ENCODE data around the gene OTUD5. TPM values are rescaled to one million over a fixed set of nuclear protein-coding genes. Genes with fewer than 3 reads are reported as not detected.

OTUD5 gene
- polyA plus RNA-seq, 3 donors: 8.4 to 75.0 (median 12.4) TPM

DNA sequence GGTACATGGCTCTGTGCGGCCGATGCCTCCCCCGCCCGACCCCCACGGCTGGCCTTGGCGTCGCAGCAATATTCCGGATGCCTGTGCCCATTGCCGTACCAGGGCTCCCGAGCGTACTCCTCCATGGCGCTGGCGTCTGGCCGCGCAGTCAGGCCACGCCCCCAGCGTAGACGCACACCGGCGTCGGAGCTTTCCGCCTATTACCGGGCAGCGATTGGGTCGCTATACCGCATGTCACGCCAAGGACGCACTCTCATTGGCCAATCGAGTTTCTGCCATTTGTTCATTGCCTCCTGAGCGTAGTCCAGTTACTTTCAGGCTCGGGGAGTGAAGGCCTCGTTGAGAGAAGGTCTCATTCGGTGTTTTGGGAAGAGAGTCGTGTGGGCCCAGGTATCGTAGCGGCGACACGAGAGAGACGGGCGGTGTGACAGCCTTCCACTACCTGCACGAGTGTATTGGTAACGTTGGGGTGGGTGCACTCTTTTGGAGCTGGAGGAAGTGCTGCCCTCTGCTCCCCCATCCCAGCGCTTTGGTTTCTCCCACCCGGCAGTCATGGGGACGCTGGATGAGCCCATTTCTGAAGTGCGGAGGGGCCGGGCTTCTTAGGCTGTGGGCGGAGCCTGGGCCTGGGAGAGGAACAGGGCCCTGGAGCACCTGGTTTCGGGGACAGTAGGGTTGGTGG lies 59.6 kb downstream of the OTUD5 start, which contains the start of the genes PQBP1 and TIMM17B:
TSS of gene PQBP1 (plus strand) at position 306 of the 682 bp plus-strand sequence. CDS start 580 bp downstream, outside the sequence.
TSS of gene TIMM17B (minus strand) at position 144 of the 682 bp plus-strand sequence. CDS start at position 125, 19 bp downstream.
- Histone ChIP-seq H3K9me3 (replicated peaks in 1 of 2; ENCODE audit: control insufficient read depth in 1 of 2, insufficient read depth in 1 of 2, low read length in 2 of 2) (no peaks in the 10 kb centered on the region), H3K9ac (ENCODE audit: insufficient read depth, low read length, poor library complexity, severe bottlenecking) (peak within 1 kb of the TSS; percentile 95), H3K27me3 (ENCODE audit: control insufficient read depth in 2 of 2, insufficient read depth in 2 of 2, low read length in 2 of 2) (no peaks in the 10 kb centered on the region), H3K4me3 (replicated peaks in 1 of 3; ENCODE audit: low read depth in 2 of 3, low read length in 3 of 3) (peak within 1 kb of the TSS; percentile 81 to 98 (median 88)), H3K4me2 (replicated peaks; ENCODE audit: extremely low read depth, low read length, poor library complexity, severe bottlenecking) (peak within 1 kb of the TSS; percentile 79), H3K79me2 (ENCODE audit: insufficient read depth, low read length) (peaks cover 32% of the 10 kb centered on the region), H4K20me1 (ENCODE audit: insufficient read depth, low read length) (peaks cover 24% of the 10 kb centered on the region), H3K36me3 (replicated peaks in 1 of 2; ENCODE audit: control insufficient read depth in 1 of 2, insufficient read depth in 2 of 2, low read length in 2 of 2) (peaks cover 30 to 52% of the 10 kb centered on the region in 2 donors), H3K27ac (ENCODE audit: low read depth in 1 of 2, low read length in 2 of 2) (peak within 1 kb of the TSS; percentile 98 to 100), H3K4me1 (ENCODE audit: control insufficient read depth in 1 of 2, insufficient read depth in 2 of 2, low read length in 2 of 2) (peaks cover 19 to 23% of the 10 kb centered on the region in 2 donors), H2AFZ (ENCODE audit: insufficient read depth, low read depth, low read length, poor library complexity, severe bottlenecking) (peak within 1 kb of the TSS; percentile 26)
- H3K4me3 Mint-ChIP-seq: peak within 1 kb of the TSS; percentile 87 to 96
- peaks cover 15% of the 10 kb centered on the region for H3K4me1 Mint-ChIP-seq
- H3K36me3 Mint-ChIP-seq: peaks cover 34 to 41% of the 10 kb centered on the region in 2 donors
- peaks cover 0 to 6% (median 0%) of the 10 kb centered on the region in 3 donors for H3K27me3 Mint-ChIP-seq (ENCODE audit: low read depth in 3 of 3)
- WGBS (ENCODE audit: insufficient coverage): under 1% methylated on average over 25 of the region's 49 CpGs
- peak; percentile 93 to 94 (median 93) for DNase-seq
- H3K9me3 Mint-ChIP-seq: peaks cover 0 to 29% (median 2%) of the 10 kb centered on the region in 7 donors
- TF ChIP-seq, protein P1, sequence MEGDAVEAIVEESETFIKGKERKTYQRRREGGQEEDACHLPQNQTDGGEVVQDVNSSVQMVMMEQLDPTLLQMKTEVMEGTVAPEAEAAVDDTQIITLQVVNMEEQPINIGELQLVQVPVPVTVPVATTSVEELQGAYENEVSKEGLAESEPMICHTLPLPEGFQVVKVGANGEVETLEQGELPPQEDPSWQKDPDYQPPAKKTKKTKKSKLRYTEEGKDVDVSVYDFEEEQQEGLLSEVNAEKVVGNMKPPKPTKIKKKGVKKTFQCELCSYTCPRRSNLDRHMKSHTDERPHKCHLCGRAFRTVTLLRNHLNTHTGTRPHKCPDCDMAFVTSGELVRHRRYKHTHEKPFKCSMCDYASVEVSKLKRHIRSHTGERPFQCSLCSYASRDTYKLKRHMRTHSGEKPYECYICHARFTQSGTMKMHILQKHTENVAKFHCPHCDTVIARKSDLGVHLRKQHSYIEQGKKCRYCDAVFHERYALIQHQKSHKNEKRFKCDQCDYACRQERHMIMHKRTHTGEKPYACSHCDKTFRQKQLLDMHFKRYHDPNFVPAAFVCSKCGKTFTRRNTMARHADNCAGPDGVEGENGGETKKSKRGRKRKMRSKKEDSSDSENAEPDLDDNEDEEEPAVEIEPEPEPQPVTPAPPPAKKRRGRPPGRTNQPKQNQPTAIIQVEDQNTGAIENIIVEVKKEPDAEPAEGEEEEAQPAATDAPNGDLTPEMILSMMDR (IDR thresholded peaks at IDR 0.05): no peak
- intact Hi-C loops (cut with micrococcal nuclease): loop anchor here (5.0 to 10.0 kb wide), 3 partner anchors 47 to 147 kb away; partner anchors contain the start of genes HDAC6 (in 2 of the 2) and TFE3 (in 1 of the 2)
- H3K27ac Mint-ChIP-seq: peak within 1 kb of the TSS; percentile 94 to 100 (median 98)

DNA sequence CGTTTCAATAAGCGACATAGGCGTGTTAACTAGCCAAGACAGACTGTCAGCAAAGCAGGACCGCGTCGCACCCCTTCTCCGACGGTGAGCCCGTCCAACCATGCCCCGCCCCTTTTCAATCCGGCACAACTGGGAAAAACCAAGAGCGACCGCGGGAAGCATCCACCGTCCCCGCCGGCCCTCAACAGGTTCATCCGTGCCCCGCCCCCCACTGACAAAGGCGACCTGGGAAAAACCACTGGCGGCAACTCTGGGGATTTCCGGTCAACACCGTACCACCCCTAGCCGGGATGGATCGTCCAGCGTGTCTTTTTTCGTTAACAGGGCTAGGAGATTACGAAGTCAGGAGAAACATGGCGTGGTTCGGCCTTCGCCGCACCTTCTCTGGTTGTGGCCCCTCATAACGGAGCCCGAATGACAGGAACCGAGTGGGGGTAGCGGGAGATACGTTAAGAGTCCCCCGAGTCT lies 60.2 kb downstream of the OTUD5 start:
- H3K79me2 ChIP-seq (ENCODE audit: insufficient read depth, low read length): peaks cover 32% of the 10 kb centered on the region
- H3K36me3 ChIP-seq (replicated peaks in 1 of 2; ENCODE audit: control insufficient read depth in 1 of 2, insufficient read depth in 2 of 2, low read length in 2 of 2): peaks cover 24 to 47% of the 10 kb centered on the region in 2 donors
- WGBS (ENCODE audit: insufficient coverage): under 1% methylated on average over 24 of the region's 38 CpGs
- peak overlapping the region; percentile 87 to 96 for H3K4me3 Mint-ChIP-seq
- H3K27ac ChIP-seq (ENCODE audit: low read depth in 1 of 2, low read length in 2 of 2): peak overlapping the region; percentile 98 to 100
- peak overlapping the region; percentile 81 to 98 (median 88) for H3K4me3 ChIP-seq (replicated peaks in 1 of 3; ENCODE audit: low read depth in 2 of 3, low read length in 3 of 3)
- H3K9me3 Mint-ChIP-seq: peaks cover 0 to 32% (median 2%) of the 10 kb centered on the region in 7 donors
- H3K36me3 Mint-ChIP-seq: peaks cover 31 to 37% of the 10 kb centered on the region in 2 donors
- peak; percentile 62 to 87 (median 81) for DNase-seq
- TF ChIP-seq, protein P1 (IDR thresholded peaks at IDR 0.05): no peak
- H3K27me3 ChIP-seq (ENCODE audit: control insufficient read depth in 2 of 2, insufficient read depth in 2 of 2, low read length in 2 of 2): no peaks in the 10 kb centered on the region
- H3K4me2 ChIP-seq (replicated peaks; ENCODE audit: extremely low read depth, low read length, poor library complexity, severe bottlenecking): peak overlapping the region; percentile 79
- H2AFZ ChIP-seq (ENCODE audit: insufficient read depth, low read depth, low read length, poor library complexity, severe bottlenecking): peak overlapping the region; percentile 26
- peaks cover 19 to 28% of the 10 kb centered on the region in 2 donors for H3K4me1 ChIP-seq (ENCODE audit: control insufficient read depth in 1 of 2, insufficient read depth in 2 of 2, low read length in 2 of 2)
- peaks cover 24% of the 10 kb centered on the region for H4K20me1 ChIP-seq (ENCODE audit: insufficient read depth, low read length)
- peaks cover 15% of the 10 kb centered on the region for H3K4me1 Mint-ChIP-seq
- peaks cover 0 to 6% (median 0%) of the 10 kb centered on the region in 3 donors for H3K27me3 Mint-ChIP-seq (ENCODE audit: low read depth in 3 of 3)
- peak overlapping the region; percentile 94 to 100 (median 98) for H3K27ac Mint-ChIP-seq
- H3K9ac ChIP-seq (ENCODE audit: insufficient read depth, low read length, poor library complexity, severe bottlenecking): peak overlapping the region; percentile 95
- no peaks in the 10 kb centered on the region for H3K9me3 ChIP-seq (replicated peaks in 1 of 2; ENCODE audit: control insufficient read depth in 1 of 2, insufficient read depth in 1 of 2, low read length in 2 of 2)
- intact Hi-C loops (cut with micrococcal nuclease): loop anchor here (5.0 to 10.0 kb wide), 3 partner anchors 48 to 148 kb away; partner anchors contain the start of genes HDAC6 (in 2 of the 2) and TFE3 (in 1 of the 2)

Measured in CD14-positive monocyte (primary cell).